OCI-LY1 (cell line): ENCODE data around the gene AOAH.

Source experiments
- H2AFZ ChIP-seq: fragments of 200-600 bp; sonication (generic), shearing (Covaris generic); 2 replicates; pipeline ENCODE4 v1.6.0; 2014; ENCODE audit warnings: antibody characterized with exemption, mild to moderate bottlenecking, low read length
- H3F3A ChIP-seq: fragments of 200-600 bp; sonication (generic), shearing (Covaris generic); 2 replicates; pipeline ENCODE4 v1.6.0; 2014; ENCODE audit warnings: mild to moderate bottlenecking, antibody characterized with exemption, low read length, moderate library complexity; ENCODE audit not compliant: insufficient read depth
- H3K27ac ChIP-seq: fragments of 200-600 bp; sonication (generic); 2 replicates; pipeline ENCODE4 v1.5.1; 2014; ENCODE audit warnings: low read length, mixed run types, mild to moderate bottlenecking, low read depth; ENCODE audit not compliant: poor library complexity, severe bottlenecking
- H3K27me3 ChIP-seq: fragments of 200-600 bp; sonication (generic); 2 replicates; pipeline ENCODE4 v1.6.0; 2014; ENCODE audit warnings: antibody characterized with exemption, mild to moderate bottlenecking, low read length, moderate library complexity; ENCODE audit not compliant: insufficient read depth
- H3K36me3 ChIP-seq: fragments of 200-600 bp; sonication (generic); 2 replicates; pipeline ENCODE4 v1.6.1; 2014; ENCODE audit warnings: mild to moderate bottlenecking, antibody characterized with exemption, low read length, moderate library complexity, mixed read lengths; ENCODE audit not compliant: insufficient read depth
- H3K4me1 ChIP-seq: fragments of 200-600 bp; sonication (generic); 2 replicates; pipeline ENCODE4 v1.5.1; 2014; ENCODE audit warnings: mild to moderate bottlenecking, low read length, moderate library complexity; ENCODE audit not compliant: insufficient read depth, severe bottlenecking
- H3K4me2 ChIP-seq: fragments of 200-600 bp; sonication (generic), shearing (Covaris generic); 2 replicates; pipeline ENCODE4 v1.6.1; 2014; ENCODE audit warnings: low read length
- H3K4me3 ChIP-seq: fragments of 200-600 bp; sonication (generic); 2 replicates; pipeline ENCODE4 v1.5.1; 2014; ENCODE audit warnings: low read length, low read depth, mild to moderate bottlenecking, mixed read lengths; ENCODE audit not compliant: poor library complexity, severe bottlenecking
- H3K79me2 ChIP-seq: fragments of 200-600 bp; shearing (Covaris generic); 2 replicates; pipeline ENCODE4 v1.6.1; 2016; ENCODE audit warnings: mixed run types, low read length, mixed read lengths; ENCODE audit not compliant: insufficient read depth
- H3K9ac ChIP-seq: fragments of 200-600 bp; sonication (generic), shearing (Covaris generic); 2 replicates; pipeline ENCODE4 v1.6.1; 2014; ENCODE audit warnings: mild to moderate bottlenecking, low read length, mixed read lengths
- H3K9me2 ChIP-seq: fragments of 200-600 bp; sonication (generic), shearing (Covaris generic); 2 replicates; pipeline ENCODE4 v1.6.1; 2014; ENCODE audit warnings: low read depth, mild to moderate bottlenecking, low read length, mixed read lengths
- H3K9me3 ChIP-seq: fragments of 200-600 bp; shearing (Covaris generic); 2 replicates; pipeline ENCODE4 v1.6.1; 2014; ENCODE audit warnings: low read length, mixed read lengths
- H4K20me1 ChIP-seq: fragments of 200-600 bp; sonication (generic), shearing (Covaris generic); 2 replicates; pipeline ENCODE4 v1.6.0; 2016; ENCODE audit warnings: mild to moderate bottlenecking, low read length; ENCODE audit not compliant: insufficient read depth
- EZH2 ChIP-seq: fragments of 200-600 bp; sonication (generic), shearing (Covaris generic); IDR thresholded peaks from 2 replicates; pipeline ENCODE4 v1.8.0; 2017; ENCODE audit warnings: borderline replicate concordance, mixed run types, mild to moderate bottlenecking, antibody characterized with exemption, low read length, moderate library complexity, mixed read lengths
- TF ChIP-seq, protein P1 (sequence below): fragments of 200-600 bp; sonication (generic), shearing (Covaris generic); IDR thresholded peaks from 2 replicates; pipeline ENCODE4 v1.5.1; 2017; ENCODE audit warnings: mild to moderate bottlenecking, antibody characterized with exemption, low read length, moderate library complexity, mixed read lengths

AOAH gene

DNA sequence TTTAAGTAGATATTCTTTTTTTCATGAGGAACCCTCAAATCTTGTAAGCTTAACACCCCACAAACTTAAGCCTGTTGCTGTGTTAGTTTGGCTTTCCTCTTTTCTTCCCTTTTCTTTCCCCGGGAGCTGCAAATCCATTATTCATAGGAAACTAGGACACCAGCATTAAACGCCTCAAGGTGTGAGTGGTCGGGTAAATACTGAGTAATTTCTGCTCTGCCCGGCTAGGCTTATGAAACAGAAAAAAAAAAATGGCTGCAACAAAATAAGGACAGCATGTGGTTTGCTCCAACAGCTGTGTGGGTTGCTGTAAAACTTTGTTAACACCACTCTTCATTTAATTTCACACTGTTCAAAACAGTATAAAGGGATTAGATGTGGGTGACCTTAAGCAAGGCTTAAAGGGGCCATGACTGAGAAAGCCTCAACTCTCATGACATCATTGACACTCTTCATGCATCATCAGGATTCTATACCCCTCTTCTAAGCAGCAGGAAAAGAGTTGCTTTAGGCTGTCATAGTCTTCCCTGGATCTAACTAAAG lies 104.1 kb downstream of the AOAH start:
- H3K36me3 ChIP-seq: no peaks in the 10 kb centered on the region
- TF ChIP-seq EZH2: no peak
- TF ChIP-seq, protein P1, sequence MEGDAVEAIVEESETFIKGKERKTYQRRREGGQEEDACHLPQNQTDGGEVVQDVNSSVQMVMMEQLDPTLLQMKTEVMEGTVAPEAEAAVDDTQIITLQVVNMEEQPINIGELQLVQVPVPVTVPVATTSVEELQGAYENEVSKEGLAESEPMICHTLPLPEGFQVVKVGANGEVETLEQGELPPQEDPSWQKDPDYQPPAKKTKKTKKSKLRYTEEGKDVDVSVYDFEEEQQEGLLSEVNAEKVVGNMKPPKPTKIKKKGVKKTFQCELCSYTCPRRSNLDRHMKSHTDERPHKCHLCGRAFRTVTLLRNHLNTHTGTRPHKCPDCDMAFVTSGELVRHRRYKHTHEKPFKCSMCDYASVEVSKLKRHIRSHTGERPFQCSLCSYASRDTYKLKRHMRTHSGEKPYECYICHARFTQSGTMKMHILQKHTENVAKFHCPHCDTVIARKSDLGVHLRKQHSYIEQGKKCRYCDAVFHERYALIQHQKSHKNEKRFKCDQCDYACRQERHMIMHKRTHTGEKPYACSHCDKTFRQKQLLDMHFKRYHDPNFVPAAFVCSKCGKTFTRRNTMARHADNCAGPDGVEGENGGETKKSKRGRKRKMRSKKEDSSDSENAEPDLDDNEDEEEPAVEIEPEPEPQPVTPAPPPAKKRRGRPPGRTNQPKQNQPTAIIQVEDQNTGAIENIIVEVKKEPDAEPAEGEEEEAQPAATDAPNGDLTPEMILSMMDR: no peak
- no peak overlapping the region for H3K9ac ChIP-seq
- no peaks in the 10 kb centered on the region for H3F3A ChIP-seq
- H3K4me2 ChIP-seq: no peak overlapping the region
- H3K79me2 ChIP-seq: no peaks in the 10 kb centered on the region
- no peak overlapping the region for H3K4me3 ChIP-seq
- no peaks in the 10 kb centered on the region for H3K4me1 ChIP-seq
- H3K9me2 ChIP-seq: no peaks in the 10 kb centered on the region
- no peaks in the 10 kb centered on the region; the same call in none of the 2 replicates for H3K27me3 ChIP-seq
- no peaks in the 10 kb centered on the region for H3K9me3 ChIP-seq
- no peaks in the 10 kb centered on the region for H4K20me1 ChIP-seq
- no peak overlapping the region for H2AFZ ChIP-seq
- no peak overlapping the region for H3K27ac ChIP-seq

DNA sequence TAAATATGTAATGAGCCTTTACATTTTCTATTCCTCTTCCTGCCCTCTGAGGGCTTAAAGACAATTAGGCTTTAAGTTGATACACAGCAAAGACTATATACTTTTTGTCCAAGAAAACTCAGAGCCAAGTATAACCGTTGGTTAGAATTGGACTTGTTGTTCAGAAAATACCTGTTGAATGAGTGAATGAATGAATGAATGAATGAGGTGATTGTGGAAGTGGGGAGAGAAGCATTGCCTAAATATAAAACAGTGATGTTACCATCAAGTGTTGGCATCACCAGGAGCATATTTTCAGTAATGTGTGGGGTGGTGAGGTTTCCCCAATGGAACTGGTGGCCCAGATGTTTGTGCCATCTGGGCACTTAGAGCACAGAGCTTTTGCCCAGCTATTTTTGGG lies 106.9 kb downstream of the AOAH start:
- H3K9ac ChIP-seq: no peak overlapping the region
- no peaks in the 10 kb centered on the region for H3F3A ChIP-seq
- H3K4me1 ChIP-seq: no peaks in the 10 kb centered on the region
- H2AFZ ChIP-seq: no peak overlapping the region
- no peak overlapping the region for H3K27ac ChIP-seq
- H3K9me3 ChIP-seq: no peaks in the 10 kb centered on the region
- no peaks in the 10 kb centered on the region for H3K36me3 ChIP-seq
- H3K4me2 ChIP-seq: no peak overlapping the region
- no peaks in the 10 kb centered on the region for H4K20me1 ChIP-seq
- no peaks in the 10 kb centered on the region for H3K79me2 ChIP-seq
- H3K4me3 ChIP-seq: no peak overlapping the region
- no peak for TF ChIP-seq EZH2
- TF ChIP-seq, protein P1: no peak
- no peaks in the 10 kb centered on the region for H3K9me2 ChIP-seq
- H3K27me3 ChIP-seq: no peaks in the 10 kb centered on the region

DNA sequence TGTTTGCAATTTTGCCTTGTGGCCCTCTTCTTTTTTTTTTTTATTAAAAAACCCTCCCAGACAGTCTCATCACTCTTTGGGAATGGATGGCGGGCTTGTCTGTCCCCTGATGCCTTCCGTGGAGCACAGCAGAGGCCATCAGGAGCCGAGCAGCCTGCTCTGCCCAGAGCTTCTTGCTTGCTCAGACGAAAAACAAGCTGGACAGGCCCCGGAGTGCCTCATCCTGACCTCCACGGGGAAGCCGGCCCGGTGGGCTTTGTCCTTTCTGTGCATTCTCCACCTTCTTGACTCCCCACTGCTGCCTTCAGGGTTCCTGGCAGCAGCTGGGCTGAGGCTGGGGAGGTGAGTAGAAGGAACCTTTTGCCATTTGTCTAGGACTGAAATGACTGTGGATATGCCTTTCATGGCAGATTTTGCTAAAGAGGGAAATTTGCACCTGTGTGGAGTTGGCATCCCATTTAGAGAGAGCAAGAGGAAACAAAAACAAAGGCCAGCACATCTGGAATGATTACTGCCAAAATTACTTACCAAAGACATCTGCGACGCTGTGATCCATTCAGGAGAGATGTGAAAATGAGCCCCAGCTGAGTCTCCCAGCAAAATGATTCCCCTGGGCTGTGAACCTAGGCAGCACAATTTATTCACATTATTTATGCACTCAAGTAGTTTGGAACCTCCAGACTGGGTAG lies 108.3 kb downstream of the AOAH start:
- Histone ChIP-seq H2AFZ (no peak overlapping the region), H3K27ac (no peak overlapping the region), H3K36me3 (no peaks in the 10 kb centered on the region)

More for the DNA sequence above, 108.3 kb downstream of the AOAH start:
- Histone ChIP-seq H3K4me2 (no peak overlapping the region), H3K9me3 (no peaks in the 10 kb centered on the region), H3K79me2 (no peaks in the 10 kb centered on the region), H3K4me3 (no peak overlapping the region), H4K20me1 (no peaks in the 10 kb centered on the region), H3K4me1 (no peaks in the 10 kb centered on the region), H3K9ac (no peak overlapping the region), H3F3A (no peaks in the 10 kb centered on the region), H3K9me2 (no peaks in the 10 kb centered on the region), H3K27me3 (no peaks in the 10 kb centered on the region)
- TF ChIP-seq, protein P1: no peak
- TF ChIP-seq EZH2: no peak
